Metanephros (tissue), 1 donor: ENCODE data around the gene MPDZ. TPM values are rescaled to one million over a fixed set of nuclear protein-coding genes. Genes with fewer than 3 reads are reported as not detected.

Experiments
- total RNA-seq: library from RNA; depleted of rRNA; stranded (reverse); fragments of >200 nt; gene quantifications from one replicate; pipeline ENCODE4 v1.2.3, GENCODE V29; 2014

Gene MPDZ
- total RNA-seq = 49.6 TPM

GRCh38 chr9:13279284-13280141 is at the start of gene MPDZ:
MPDZ (minus strand) TSS chr9:13279692; CDS start chr9:13250315, 29,377 bp downstream.

